Camera-type eye (tissue), 1 donor: ENCODE measurements around the gene MAGEA4. TPM values are rescaled to one million over a fixed set of nuclear protein-coding genes. Genes with fewer than 3 reads are reported as not detected.

Experiments
- total RNA-seq: library from RNA; depleted of rRNA; stranded (reverse); fragments of >200 nt; gene quantifications from one replicate; pipeline ENCODE4 v1.2.3, GENCODE V29; 2014

MAGEA4 gene
- total RNA-seq = not detected

GRCh38 chrX:151912780-151913179, at the start of gene MAGEA4:
Gene MAGEA4, plus strand, starts transcription at chrX:151912889. Its CDS starts 10,776 bp downstream, at chrX:151923665.

Other genes with a start within 250 kb of the MAGEA4 start
- gene PRRG3, start 217.4 kb upstream of the MAGEA4 start, total RNA-seq = 24.4 TPM
- not detected for gene FATE1, start 196.9 kb upstream of the MAGEA4 start, total RNA-seq
- not detected for gene CNGA2, start 178.1 kb upstream of the MAGEA4 start, total RNA-seq
- gene GABRE, start 61.8 kb downstream of the MAGEA4 start, total RNA-seq = 89.1 TPM
- gene MAGEA10, start 225.7 kb downstream of the MAGEA4 start, total RNA-seq = not detected